Renal cortex interstitium (tissue), 11 donors: ENCODE measurements around the gene HMG20A. TPM values are rescaled to one million over a fixed set of nuclear protein-coding genes. Genes with fewer than 3 reads are reported as not detected.

Experiments
- DNase-seq, 11 donors: peaks; one replicate each; pipeline ENCODE4 v3.0.0-alpha.2; 2013; ENCODE audit warnings: low read depth in 9 of 11, low spot score in 4 of 11; ENCODE audit errors: extremely low read depth in 1 of 11
- polyA plus RNA-seq, 3 donors: library from polyadenylated mRNA; unstranded; fragments of 120-200 nt; gene quantifications; one replicate each; pipeline ENCODE4 v1.2.1, GENCODE V29; 2013; ENCODE audit not compliant: insufficient read length in 3 of 3

The HMG20A gene
- polyA plus RNA-seq, 3 donors: 63.4 to 75.4 (median 63.9) TPM

GRCh38 chr15:77486542-77487468 is 66.1 kb downstream of the HMG20A start:
- no peak for DNase-seq

- no peak for DNase-seq
These were observed 66.8 kb downstream of the HMG20A start for GRCh38 chr15:77487469-77487842.

- no peak for DNase-seq
These were observed 67.2 kb downstream of the HMG20A start for GRCh38 chr15:77487888-77488287.

- DNase-seq: no peak
These were observed 69.0 kb downstream of the HMG20A start for GRCh38 chr15:77489647-77490046.

- DNase-seq: no peak
These were observed 72.7 kb downstream of the HMG20A start for GRCh38 chr15:77493324-77493907.

- no peak for DNase-seq
These were observed 73.6 kb downstream of the HMG20A start for GRCh38 chr15:77494073-77494867.

- no peak for DNase-seq
These were observed 74.3 kb downstream of the HMG20A start for GRCh38 chr15:77494964-77495363.

- no peak for DNase-seq
These were observed 75.3 kb downstream of the HMG20A start for GRCh38 chr15:77495838-77496596.

- DNase-seq: peak in 3 of 11 donors; percentile 61 to 72 (median 70)
These were observed 76.0 kb downstream of the HMG20A start for GRCh38 chr15:77496715-77497109.

GRCh38 chr15:77497110-77497737 is 76.5 kb downstream of the HMG20A start:
- DNase-seq: no peak

GRCh38 chr15:77497942-77498361 is 77.3 kb downstream of the HMG20A start:
- DNase-seq: no peak

GRCh38 chr15:77499087-77499760 is 78.5 kb downstream of the HMG20A start:
- no peak for DNase-seq

GRCh38 chr15:77500989-77501388 is 80.3 kb downstream of the HMG20A start:
- no peak for DNase-seq

GRCh38 chr15:77502379-77503095 is 81.8 kb downstream of the HMG20A start:
- DNase-seq: no peak

- DNase-seq: no peak
These were observed 82.6 kb downstream of the HMG20A start for GRCh38 chr15:77503240-77503639.

- no peak for DNase-seq
These were observed 83.1 kb downstream of the HMG20A start for GRCh38 chr15:77503764-77504163.

- DNase-seq: no peak
These were observed 83.6 kb downstream of the HMG20A start for GRCh38 chr15:77504306-77504705.
